HEK293 (cell line): Measurements from ENCODE around the gene ADGRL1.

Experiments used
- CTCF ChIA-PET: fragments of 350-600 bp; formaldehyde crosslinking; extraction: SDS; loops from one replicate; lab custom pipeline; 2021; ENCODE audit warnings: antibody characterized with exemption; lab: Yijun Ruan, JAX
- POLR2A ChIA-PET: fragments of 300-600 bp; formaldehyde crosslinking; extraction: SDS; loops from one replicate; lab custom pipeline; 2020; ENCODE audit warnings: antibody characterized with exemption, inconsistent platforms; lab: Yijun Ruan, JAX
- H3K27ac ChIP-seq: fragments of 200-500 bp; sonication (Bioruptor generic); 2 replicates; pipeline ENCODE4 v1.5.1; 2014; ENCODE audit warnings: low read depth, low read length, control low read depth, inconsistent platforms; ENCODE audit errors: extremely low read depth
- H3K36me3 ChIP-seq, 2 experiments: fragments of 200-500 bp in 1 of 2; sonication (Bioruptor generic) in 1 of 2; 1 replicate in 1 of 2; 2 replicates in 1 of 2; pipeline ENCODE4 v1.5.1; 2014 to 2017; ENCODE audit warnings: inconsistent platforms in 2 of 2, low read length in 2 of 2; ENCODE audit not compliant: control insufficient read depth in 2 of 2, insufficient read depth in 1 of 2
- H3K4me1 ChIP-seq: fragments of 200-500 bp; sonication (Bioruptor generic); 2 replicates; pipeline ENCODE4 v1.5.1; 2014; ENCODE audit warnings: mild to moderate bottlenecking, low read length, inconsistent platforms; ENCODE audit not compliant: control insufficient read depth, insufficient read depth
- H3K4me3 ChIP-seq: 2 replicates; pipeline ENCODE4 v1.5.1; 2011; ENCODE audit warnings: low read depth, mild to moderate bottlenecking, control low read depth, low read length, moderate library complexity
- H3K9me3 ChIP-seq: fragments of 200-500 bp; sonication (Bioruptor generic); 2 replicates; pipeline ENCODE4 v1.5.1; 2014; ENCODE audit warnings: low read depth, low read length, inconsistent platforms; ENCODE audit not compliant: control insufficient read depth, insufficient read depth
- BCL11B ChIP-seq: fragments of 450-650 bp; formaldehyde crosslinking; IDR thresholded peaks from 2 replicates; pipeline ENCODE4 v1.5.1; 2016; ENCODE audit warnings: low read depth, missing biosample characterization, missing genetic modification characterization
- CTCF ChIP-seq: fragments of 450-650 bp; formaldehyde crosslinking; IDR thresholded peaks from 2 replicates; pipeline ENCODE4 v1.5.1; 2016; ENCODE audit warnings: missing biosample characterization, missing genetic modification characterization
- HIC1 ChIP-seq: fragments of 450-650 bp; formaldehyde crosslinking; IDR thresholded peaks from 2 replicates; pipeline ENCODE4 v1.5.1; 2016; ENCODE audit warnings: missing biosample characterization, missing genetic modification characterization
- KLF1 ChIP-seq: fragments of 450-650 bp; formaldehyde crosslinking; IDR thresholded peaks from 2 replicates; pipeline ENCODE4 v1.5.1; 2016; ENCODE audit warnings: missing biosample characterization, missing genetic modification characterization
- KLF16 ChIP-seq: fragments of 450-650 bp; formaldehyde crosslinking; IDR thresholded peaks from 2 replicates; pipeline ENCODE4 v1.5.1; 2017; ENCODE audit warnings: missing biosample characterization, missing genetic modification characterization
- KLF7 ChIP-seq: fragments of 450-650 bp; formaldehyde crosslinking; IDR thresholded peaks from 2 replicates; pipeline ENCODE4 v1.5.1; 2016; ENCODE audit warnings: missing biosample characterization, missing genetic modification characterization, borderline replicate concordance
- MZF1 ChIP-seq: fragments of 450-650 bp; formaldehyde crosslinking; IDR thresholded peaks from 2 replicates; pipeline ENCODE4 v1.5.1; 2017; ENCODE audit warnings: missing biosample characterization, missing genetic modification characterization, borderline replicate concordance
- TRIM28 ChIP-seq: IDR thresholded peaks from 2 replicates; pipeline ENCODE4 v1.6.1; 2011; ENCODE audit warnings: low read length, control low read depth, borderline replicate concordance
- ZBTB20 ChIP-seq: fragments of 450-650 bp; formaldehyde crosslinking; IDR thresholded peaks from 2 replicates; pipeline ENCODE4 v1.5.1; 2016; ENCODE audit warnings: missing biosample characterization, missing genetic modification characterization
- ZBTB21 ChIP-seq: fragments of 450-650 bp; formaldehyde crosslinking; IDR thresholded peaks from 2 replicates; pipeline ENCODE4 v1.5.1; 2017; ENCODE audit warnings: missing biosample characterization, missing genetic modification characterization
- ZBTB7A ChIP-seq: fragments of 450-650 bp; formaldehyde crosslinking; IDR thresholded peaks from 2 replicates; pipeline ENCODE4 v1.5.1; 2016; ENCODE audit warnings: low read depth, missing biosample characterization, missing genetic modification characterization
- ZFHX2 ChIP-seq: fragments of 450-650 bp; formaldehyde crosslinking; conservative IDR thresholded peaks from 2 replicates; pipeline ENCODE4 v1.5.1; 2016; ENCODE audit warnings: missing biosample characterization, missing genetic modification characterization
- ZFP41 ChIP-seq: fragments of 450-650 bp; formaldehyde crosslinking; IDR thresholded peaks from 2 replicates; pipeline ENCODE4 v1.5.1; 2016; ENCODE audit warnings: missing biosample characterization, missing genetic modification characterization, borderline replicate concordance
- ZNF132 ChIP-seq: fragments of 450-650 bp; formaldehyde crosslinking; IDR thresholded peaks from 2 replicates; pipeline ENCODE4 v1.5.1; 2017; ENCODE audit warnings: missing biosample characterization, missing genetic modification characterization, borderline replicate concordance
- ZNF391 ChIP-seq: fragments of 450-650 bp; formaldehyde crosslinking; IDR thresholded peaks from 2 replicates; pipeline ENCODE4 v1.5.1; 2016; ENCODE audit warnings: low read depth, missing biosample characterization, missing genetic modification characterization, borderline replicate concordance
- ZNF488 ChIP-seq: fragments of 450-650 bp; formaldehyde crosslinking; IDR thresholded peaks from 2 replicates; pipeline ENCODE4 v1.5.1; 2016; ENCODE audit warnings: missing biosample characterization, missing genetic modification characterization
- ZNF544 ChIP-seq: fragments of 450-650 bp; formaldehyde crosslinking; IDR thresholded peaks from 2 replicates; pipeline ENCODE4 v1.5.0; 2017; ENCODE audit warnings: missing biosample characterization, missing genetic modification characterization
- ZNF664 ChIP-seq: fragments of 450-650 bp; formaldehyde crosslinking; IDR thresholded peaks from 2 replicates; pipeline ENCODE4 v1.5.1; 2016; ENCODE audit warnings: missing biosample characterization, missing genetic modification characterization
- ZNF677 ChIP-seq: fragments of 450-650 bp; IDR thresholded peaks from 2 replicates; pipeline ENCODE4 v1.5.0; 2018; ENCODE audit warnings: missing biosample characterization, mild to moderate bottlenecking, missing genetic modification characterization, moderate library complexity
- ZNF692 ChIP-seq: fragments of 450-650 bp; formaldehyde crosslinking; IDR thresholded peaks from 2 replicates; pipeline ENCODE4 v1.5.1; 2016; ENCODE audit warnings: missing biosample characterization, missing genetic modification characterization
- ZNF707 ChIP-seq: fragments of 450-650 bp; formaldehyde crosslinking; IDR thresholded peaks from 2 replicates; pipeline ENCODE4 v1.5.1; 2016; ENCODE audit warnings: missing biosample characterization, missing genetic modification characterization
- ZNF792 ChIP-seq: fragments of 450-650 bp; formaldehyde crosslinking; IDR thresholded peaks from 2 replicates; pipeline ENCODE4 v1.5.1; 2016; ENCODE audit warnings: missing biosample characterization, missing genetic modification characterization
- ZSCAN4 ChIP-seq: fragments of 450-650 bp; formaldehyde crosslinking; IDR thresholded peaks from 2 replicates; pipeline ENCODE4 v1.5.1; 2017; ENCODE audit warnings: missing biosample characterization, missing genetic modification characterization

Gene ADGRL1

GRCh38 chr19:14116918-14117578 is 88.9 kb downstream of the ADGRL1 start (continued):
- TF ChIP-seq HIC1 (tag by site-specific recombination) = peak; percentile 67
- TF ChIP-seq KLF1 (tag by site-specific recombination) = peak; percentile 31; the same call in 1 of the 2 replicates
- TF ChIP-seq ZBTB21 = no peak
- peak; percentile 49; the same call in 1 of the 2 replicates for TF ChIP-seq ZBTB20 (tag by site-specific recombination)
- TF ChIP-seq ZNF707 (tag by site-specific recombination) = no peak
- no peak for TF ChIP-seq ZNF488 (tag by site-specific recombination)
- TF ChIP-seq ZNF692 (tag by site-specific recombination) = peak; percentile 63
- TF ChIP-seq CTCF (tag by site-specific recombination) = peak; percentile 48; the same call in 1 of the 2 replicates
- no peak for TF ChIP-seq KLF16 (tag by site-specific recombination)
- no peak for TF ChIP-seq ZNF664 (tag by site-specific recombination)
- TF ChIP-seq ZBTB7A (tag by site-specific recombination) = no peak
- TF ChIP-seq BCL11B (tag by site-specific recombination) = no peak
- no peak for TF ChIP-seq ZNF132 (tag by site-specific recombination)
- TF ChIP-seq ZSCAN4 (tag by site-specific recombination) = no peak
- TF ChIP-seq ZNF792 = peak; percentile 37; the same call in 1 of the 2 replicates
- TF ChIP-seq ZNF677 (tag by site-specific recombination) = no peak
- TF ChIP-seq ZNF544 = no peak
- no peak for TF ChIP-seq TRIM28

GRCh38 chr19:14116525-14116917 is 89.4 kb downstream of the ADGRL1 start:
- Histone ChIP-seq H3K4me1 (peaks cover 11% of the 10 kb centered on the region), H3K27ac (no peak overlapping the region), H3K4me3 (peak overlapping the region; percentile 76), H3K36me3 (peaks cover 0 to 18% of the 10 kb centered on the region in 2 experiments; a peak in 2 of 3 replicates), H3K9me3 (no peaks in the 10 kb centered on the region)
- POLR2A ChIA-PET = interaction anchor here (5.7 kb wide), 1 partner anchor 20 kb away, joined by 45 read pairs; the partner anchor contains the start of gene ASF1B
- TF ChIP-seq KLF7 (tag by site-specific recombination) (no peak), ZNF677 (tag by site-specific recombination) (peak; percentile 84), ZFHX2 (tag by site-specific recombination) (no peak), MZF1 (tag by site-specific recombination) (no peak), ZFP41 (tag by site-specific recombination) (no peak), ZNF391 (tag by site-specific recombination) (no peak)
- CTCF ChIA-PET = interaction anchor here (1.3 to 3.5 kb wide), 2 partner anchors 20 kb away, joined by 3 to 26 read pairs; partner anchors contain the start of gene ASF1B
